Hepatocyte (in vitro differentiated cells): ENCODE data around the gene PRR30. TPM values are rescaled to one million over a fixed set of nuclear protein-coding genes. Genes with fewer than 3 reads are reported as not detected.

Experiments
- DNase-seq: peaks from one replicate; pipeline ENCODE4 v3.0.0-alpha.2; 2016; ENCODE audit warnings: low spot score
- H2AFZ ChIP-seq: fragments of 200-600 bp; sonication (generic); 2 replicates; pipeline ENCODE4 v1.6.0; 2016; ENCODE audit warnings: antibody characterized with exemption, mild to moderate bottlenecking
- H3K27ac ChIP-seq: fragments of 200-600 bp; sonication (generic); 2 replicates; pipeline ENCODE4 v1.5.1; 2016; ENCODE audit warnings: mild to moderate bottlenecking
- H3K27me3 ChIP-seq: fragments of 200-600 bp; sonication (generic); 2 replicates; pipeline ENCODE4 v1.6.1; 2016
- H3K36me3 ChIP-seq: fragments of 200-600 bp; sonication (generic); replicated peaks from 2 replicates; pipeline ENCODE4 v1.5.1; 2016; ENCODE audit warnings: low read depth; ENCODE audit not compliant: insufficient read depth
- H3K4me1 ChIP-seq: fragments of 200-600 bp; sonication (generic); 2 replicates; pipeline ENCODE4 v1.5.1; 2016; ENCODE audit warnings: mild to moderate bottlenecking, moderate library complexity; ENCODE audit not compliant: insufficient read depth
- H3K4me2 ChIP-seq: fragments of 200-600 bp; sonication (generic); 2 replicates; pipeline ENCODE4 v1.6.0; 2016
- H3K4me3 ChIP-seq: fragments of 200-600 bp; sonication (generic); 2 replicates; pipeline ENCODE4 v1.5.1; 2016; ENCODE audit warnings: mild to moderate bottlenecking
- H3K79me2 ChIP-seq: fragments of 200-600 bp; sonication (generic); 2 replicates; pipeline ENCODE4 v1.6.0; 2017; ENCODE audit warnings: mild to moderate bottlenecking
- H3K9me2 ChIP-seq: fragments of 200-600 bp; sonication (generic); replicated peaks from 2 replicates; pipeline ENCODE4 v1.6.0; 2017; ENCODE audit warnings: mild to moderate bottlenecking; ENCODE audit not compliant: insufficient read depth
- H3K9me3 ChIP-seq: fragments of 200-600 bp; sonication (generic); 2 replicates; pipeline ENCODE4 v1.5.1; 2016; ENCODE audit warnings: low read depth, mild to moderate bottlenecking
- H4K20me1 ChIP-seq: fragments of 200-600 bp; sonication (generic); 2 replicates; pipeline ENCODE4 v1.6.0; 2016; ENCODE audit warnings: mild to moderate bottlenecking; ENCODE audit not compliant: insufficient read depth, poor library complexity, severe bottlenecking
- CTCF ChIP-seq: fragments of 200-600 bp; sonication (generic); IDR thresholded peaks from 2 replicates; pipeline ENCODE4 v1.5.1; 2016; ENCODE audit warnings: antibody characterized with exemption, mild to moderate bottlenecking; ENCODE audit not compliant: poor library complexity
- EZH2 ChIP-seq: fragments of 200-600 bp; sonication (generic); IDR thresholded peaks from 2 replicates; pipeline ENCODE4 v1.6.1; 2016; ENCODE audit warnings: antibody characterized with exemption, mild to moderate bottlenecking, borderline replicate concordance
- EZH2phosphoT487 ChIP-seq: fragments of 200-600 bp; sonication (generic); IDR thresholded peaks from one replicate; pipeline ENCODE4 v1.6.1; 2018; ENCODE audit warnings: antibody characterized with exemption, mild to moderate bottlenecking, low read depth, moderate library complexity; ENCODE audit not compliant: unreplicated experiment, severe bottlenecking
- WGBS: methylation state at CpG from one replicate; pipeline ENCODE4 v1.1.6; 2016; ENCODE audit warnings: low lambda C conversion rate; ENCODE audit errors: missing lambda C conversion rate; 5-methylcytosine and 5-hydroxymethylcytosine counted together
- polyA plus RNA-seq: library from polyadenylated mRNA; unstranded; fragments of >200 nt; fragmentation: Nextera tagmentation; extraction: Ambion mirVana; gene quantifications from 2 replicates; pipeline ENCODE4 v1.2.1, GENCODE V29; 2016
- total RNA-seq: library from RNA; depleted of rRNA; stranded (reverse); fragments of >200 nt; gene quantifications from 2 replicates; pipeline ENCODE4 v1.2.3, GENCODE V29; 2014

Gene PRR30
- total and polyA plus RNA-seq, 2 experiments from 2014 or later: not detected

- no peaks in the 10 kb centered on the region for H3K27me3 ChIP-seq
- TF ChIP-seq CTCF (no peak), EZH2phosphoT487 (no peak), EZH2 (no peak)
- H3K36me3 ChIP-seq: no peaks in the 10 kb centered on the region
- H3K4me1 ChIP-seq: peaks cover 4% of the 10 kb centered on the region
- 93% methylated on average over 9 of the region's 9 CpGs for WGBS
- peaks cover 8% of the 10 kb centered on the region for H3K79me2 ChIP-seq
- no peaks in the 10 kb centered on the region for H3K9me2 ChIP-seq
- no peak overlapping the region for H3K4me2 ChIP-seq
- H3K4me3 ChIP-seq: no peak overlapping the region
- H3K27ac ChIP-seq: no peak overlapping the region
- no peaks in the 10 kb centered on the region for H3K9me3 ChIP-seq
- peaks cover 2% of the 10 kb centered on the region for H4K20me1 ChIP-seq
- no peak overlapping the region for H2AFZ ChIP-seq
- DNase-seq: no peak
Observed at GRCh38 chr2:27127883-27128667, 11.1 kb downstream of the PRR30 start.

- no peak for TF ChIP-seq CTCF
- no peak for TF ChIP-seq EZH2phosphoT487
- H3K4me2 ChIP-seq: no peak overlapping the region
- H3K36me3 ChIP-seq: no peaks in the 10 kb centered on the region
- H3K27ac ChIP-seq: no peak overlapping the region
- H3K4me3 ChIP-seq: no peak overlapping the region
- no peaks in the 10 kb centered on the region for H3K9me3 ChIP-seq
- H3K4me1 ChIP-seq: no peaks in the 10 kb centered on the region
- no peaks in the 10 kb centered on the region for H3K79me2 ChIP-seq
- no peak overlapping the region for H2AFZ ChIP-seq
- peaks cover 15% of the 10 kb centered on the region for H3K27me3 ChIP-seq
- DNase-seq: no peak
- H3K9me2 ChIP-seq: no peaks in the 10 kb centered on the region
- 58% methylated on average over 5 of the region's 5 CpGs for WGBS
- H4K20me1 ChIP-seq: no peaks in the 10 kb centered on the region
Observed at GRCh38 chr2:27126252-27126710, 12.9 kb downstream of the PRR30 start.

- no peaks in the 10 kb centered on the region for H3K9me3 ChIP-seq
Observed at GRCh38 chr2:27125104-27125503, 14.1 kb downstream of the PRR30 start.

More at GRCh38 chr2:27125104-27125503, 14.1 kb downstream of the PRR30 start:
- no peak overlapping the region for H2AFZ ChIP-seq
- H3K79me2 ChIP-seq: no peaks in the 10 kb centered on the region
- H3K4me2 ChIP-seq: no peak overlapping the region
- no peak overlapping the region for H3K27ac ChIP-seq
- no peaks in the 10 kb centered on the region for H3K4me1 ChIP-seq
- H3K27me3 ChIP-seq: peaks cover 27% of the 10 kb centered on the region
- TF ChIP-seq EZH2phosphoT487 (no peak), CTCF (no peak), EZH2 (no peak)
- H3K9me2 ChIP-seq: no peaks in the 10 kb centered on the region
- WGBS: 80% methylated on average over 3 of the region's 3 CpGs
- no peak overlapping the region for H3K4me3 ChIP-seq
- H3K36me3 ChIP-seq: no peaks in the 10 kb centered on the region
- no peaks in the 10 kb centered on the region for H4K20me1 ChIP-seq
- DNase-seq: no peak
